Esophagus muscularis mucosa (tissue), 3 donors: Measurements from ENCODE around the gene ANKRD13B.

ENCODE experiments used
- EP300 ChIP-seq: sonication (generic); formaldehyde crosslinking; IDR thresholded peaks from one replicate; pipeline ENCODE4 v1.6.1; 2017; ENCODE audit warnings: antibody characterized with exemption
- POLR2AphosphoS5 ChIP-seq, 2 donors: sonication (generic); formaldehyde crosslinking; IDR thresholded peaks; one replicate each; pipeline ENCODE4 v1.6.1; 2017; ENCODE audit warnings: antibody characterized with exemption in 2 of 2

DNA sequence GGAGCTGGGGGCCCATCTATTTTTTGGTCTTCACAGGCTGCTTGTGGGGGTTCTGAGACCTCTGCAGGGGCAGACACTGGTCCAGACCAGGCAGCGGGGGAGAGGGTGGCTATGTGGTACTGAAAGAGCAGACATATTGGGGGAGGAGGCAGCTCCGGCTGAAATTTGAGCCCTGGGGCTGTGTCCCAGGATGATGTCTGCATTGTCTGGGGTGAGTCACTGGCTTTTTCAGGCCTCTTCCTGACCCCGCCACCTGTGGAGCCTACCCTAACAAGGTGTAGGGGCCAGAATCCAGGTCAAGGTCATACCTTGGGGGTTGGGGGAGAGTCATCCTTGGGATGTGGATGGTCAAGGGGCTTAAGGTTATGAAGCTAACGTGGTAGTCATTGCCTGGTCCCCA, 27.3 kb downstream of the ANKRD13B start:
- TF ChIP-seq EP300, result no peak
- no peak for TF ChIP-seq POLR2AphosphoS5 (IDR thresholded peaks at IDR 0.05)
